HG02571 (cell line): ENCODE measurements around the gene SH2D7.
"Not testable (repeated sequence)": the region's sequence is repeated elsewhere in the genome, so short reads cannot be mapped to it uniquely, and the experiment has no call there.

Experiments
- ATAC-seq: cut with Tn5 transposase; IDR thresholded peaks from one replicate; pipeline ENCODE4 v1.9.1; 2021; ENCODE audit warnings: mild to moderate bottlenecking, moderate library complexity; ENCODE audit not compliant: unreplicated experiment

The SH2D7 gene

DNA sequence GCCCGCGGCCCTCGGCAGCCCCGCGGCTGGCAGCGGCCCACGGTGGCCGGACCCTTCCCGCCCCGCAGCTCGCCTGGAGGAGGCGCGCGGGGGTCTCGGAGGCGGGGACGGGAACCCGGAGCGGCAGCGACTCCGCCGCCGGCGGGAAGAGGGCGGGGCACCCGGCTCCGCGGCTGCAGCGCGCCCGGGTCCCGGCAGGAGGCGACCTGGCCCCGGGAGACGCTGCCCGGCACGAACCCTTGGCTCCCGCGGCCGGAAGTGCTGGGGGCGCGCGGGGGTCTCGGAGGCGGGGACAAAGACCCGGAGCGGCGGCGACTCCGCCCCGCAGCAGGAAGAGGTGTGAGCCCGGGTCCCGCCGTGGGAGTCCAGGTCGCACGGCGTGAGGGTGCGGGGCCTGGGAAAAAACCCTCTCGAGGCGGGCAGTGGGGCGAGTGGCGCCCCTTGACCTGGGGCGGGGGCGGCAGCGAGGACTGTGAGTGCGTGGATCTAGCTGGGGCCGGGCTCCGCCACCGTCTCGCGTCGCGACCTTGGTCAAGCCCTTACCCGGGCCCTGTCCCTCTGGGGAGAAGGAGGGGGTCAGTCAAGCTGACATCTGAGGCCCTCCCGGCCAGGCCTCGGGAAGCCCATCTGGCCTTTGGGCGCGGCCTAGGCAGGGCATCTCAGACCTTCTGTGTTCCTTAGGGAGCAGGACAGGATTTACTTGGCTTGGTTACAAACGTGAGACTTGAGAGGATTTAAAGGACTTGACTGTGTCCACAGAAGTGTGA is 39.1 kb downstream of the SH2D7 start, which contains the start of gene CIB2:
Gene CIB2 (minus strand): TSS at position 151 of the 767 bp plus-strand sequence. CDS start 230 bp downstream, outside the sequence.
- peak; percentile 75 for ATAC-seq

- ATAC-seq = no peak
Observed at GRCh38 chr15:78133801-78134200, 41.4 kb downstream of the SH2D7 start.

- ATAC-seq = no peak
Observed at GRCh38 chr15:78139578-78139977, 47.2 kb downstream of the SH2D7 start.

- ATAC-seq = no peak
Observed at GRCh38 chr15:78140292-78140691, 47.9 kb downstream of the SH2D7 start.

DNA sequence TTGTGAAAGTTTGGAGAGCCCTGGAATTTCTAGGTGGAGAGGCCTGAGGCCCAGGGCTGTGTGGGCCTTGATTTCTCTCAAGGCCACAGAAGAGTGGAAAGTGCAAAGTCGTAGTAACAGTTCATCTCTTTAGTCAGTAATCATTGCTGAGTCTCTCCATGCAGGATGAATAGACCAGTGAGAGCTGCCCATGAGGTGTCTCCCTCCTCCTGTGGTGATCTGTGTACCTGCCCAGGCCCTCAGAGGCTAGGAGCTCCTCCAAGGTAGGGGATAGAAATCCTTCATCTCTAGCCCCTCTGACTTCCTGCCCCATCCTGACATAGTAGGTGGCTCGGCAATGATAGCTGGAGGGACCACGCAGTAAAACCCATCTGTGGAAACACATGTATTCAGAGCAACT is 50.0 kb downstream of the SH2D7 start:
- no peak for ATAC-seq

- no peak for ATAC-seq
Observed at GRCh38 chr15:78146425-78147154, 54.2 kb downstream of the SH2D7 start.

GRCh38 chr15:78147566-78147965 is 55.2 kb downstream of the SH2D7 start:
- no peak for ATAC-seq

GRCh38 chr15:78148392-78149067 is 56.2 kb downstream of the SH2D7 start:
- no peak for ATAC-seq

- ATAC-seq = peak; percentile 76
Observed at GRCh38 chr15:78149068-78149804, 56.9 kb downstream of the SH2D7 start, which contains the start of gene IDH3A. Gene IDH3A (plus strand): TSS chr15:78149362. CDS start chr15:78149404, 42 bp downstream.

- no peak for ATAC-seq
Observed at GRCh38 chr15:78149805-78150751, 57.7 kb downstream of the SH2D7 start.

- ATAC-seq = not testable (repeated sequence)
Observed at GRCh38 chr15:78151075-78151474, 58.7 kb downstream of the SH2D7 start.
